ENCODE data around the gene FHL2. TPM values are rescaled to one million over a fixed set of nuclear protein-coding genes. Genes with fewer than 3 reads are reported as not detected.

The FHL2 gene
- total and polyA plus RNA-seq, 2 of the 13 experiments (the other 11 are each of a cell fraction or from before 2014, with no cell fraction given) = 1.9 to 74.8 TPM

DNA sequence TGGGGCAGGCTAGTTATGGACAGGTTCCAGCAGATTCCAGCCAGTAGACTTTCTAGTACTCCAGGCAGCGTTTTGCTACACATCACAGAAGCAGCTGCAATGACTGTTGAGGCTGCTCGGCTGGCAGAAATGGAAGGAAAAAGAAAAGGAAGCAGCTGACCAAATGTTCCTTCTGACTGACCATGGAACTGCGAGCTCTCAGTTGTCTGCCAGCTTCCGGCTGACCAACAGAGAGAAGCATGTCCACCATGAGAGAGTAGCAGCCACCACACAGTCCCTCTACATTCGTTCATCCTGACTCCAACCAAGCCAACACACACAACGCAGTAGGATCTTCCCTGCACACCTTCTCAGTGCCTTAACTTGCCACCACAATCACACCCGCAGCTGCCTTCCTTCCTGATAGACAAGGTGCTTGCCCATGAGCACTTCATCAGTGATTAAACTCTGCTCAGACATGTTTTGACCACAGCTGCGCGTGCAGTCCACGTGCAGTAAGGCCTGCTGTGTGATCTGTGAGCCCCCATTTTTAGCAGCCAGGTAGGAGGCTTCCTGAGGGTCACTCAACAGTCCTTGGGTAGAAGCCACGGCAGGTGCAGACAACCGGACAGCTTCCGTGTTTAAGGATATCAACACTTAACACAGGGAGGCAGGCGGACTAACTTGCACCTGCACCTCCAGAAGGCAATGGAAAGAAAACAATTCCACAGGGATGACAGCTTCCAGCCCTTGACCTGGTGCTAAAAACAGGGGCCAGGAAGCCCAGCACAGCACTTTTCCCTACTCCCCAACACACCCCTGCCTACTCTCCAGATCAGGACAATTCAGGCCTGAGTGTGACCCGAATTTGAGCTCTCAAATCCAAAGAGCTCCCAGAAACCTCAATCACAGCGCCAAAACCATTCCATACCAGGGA is 70.3 kb downstream of the FHL2 start (continued):
- TF ChIP-seq, protein P1, sequence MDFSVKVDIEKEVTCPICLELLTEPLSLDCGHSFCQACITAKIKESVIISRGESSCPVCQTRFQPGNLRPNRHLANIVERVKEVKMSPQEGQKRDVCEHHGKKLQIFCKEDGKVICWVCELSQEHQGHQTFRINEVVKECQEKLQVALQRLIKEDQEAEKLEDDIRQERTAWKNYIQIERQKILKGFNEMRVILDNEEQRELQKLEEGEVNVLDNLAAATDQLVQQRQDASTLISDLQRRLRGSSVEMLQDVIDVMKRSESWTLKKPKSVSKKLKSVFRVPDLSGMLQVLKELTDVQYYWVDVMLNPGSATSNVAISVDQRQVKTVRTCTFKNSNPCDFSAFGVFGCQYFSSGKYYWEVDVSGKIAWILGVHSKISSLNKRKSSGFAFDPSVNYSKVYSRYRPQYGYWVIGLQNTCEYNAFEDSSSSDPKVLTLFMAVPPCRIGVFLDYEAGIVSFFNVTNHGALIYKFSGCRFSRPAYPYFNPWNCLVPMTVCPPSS (IDR thresholded peaks at IDR 0.05) = no peak
- TF ChIP-seq CCAR2 (optimal IDR thresholded peaks at IDR 0.05; ENCODE audit: low read depth, low read length) = no peak
- no peak for TF ChIP-seq HMG20B (CRISPR knock-in tag; conservative IDR thresholded peaks at IDR 0.05)
- TF ChIP-seq, protein P2, sequence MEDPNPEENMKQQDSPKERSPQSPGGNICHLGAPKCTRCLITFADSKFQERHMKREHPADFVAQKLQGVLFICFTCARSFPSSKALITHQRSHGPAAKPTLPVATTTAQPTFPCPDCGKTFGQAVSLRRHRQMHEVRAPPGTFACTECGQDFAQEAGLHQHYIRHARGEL (CRISPR knock-in tag; IDR thresholded peaks at IDR 0.05) = no peak
- no peak for TF ChIP-seq TOE1 (CRISPR knock-in tag; IDR thresholded peaks at IDR 0.05)
- TF ChIP-seq, protein P3, sequence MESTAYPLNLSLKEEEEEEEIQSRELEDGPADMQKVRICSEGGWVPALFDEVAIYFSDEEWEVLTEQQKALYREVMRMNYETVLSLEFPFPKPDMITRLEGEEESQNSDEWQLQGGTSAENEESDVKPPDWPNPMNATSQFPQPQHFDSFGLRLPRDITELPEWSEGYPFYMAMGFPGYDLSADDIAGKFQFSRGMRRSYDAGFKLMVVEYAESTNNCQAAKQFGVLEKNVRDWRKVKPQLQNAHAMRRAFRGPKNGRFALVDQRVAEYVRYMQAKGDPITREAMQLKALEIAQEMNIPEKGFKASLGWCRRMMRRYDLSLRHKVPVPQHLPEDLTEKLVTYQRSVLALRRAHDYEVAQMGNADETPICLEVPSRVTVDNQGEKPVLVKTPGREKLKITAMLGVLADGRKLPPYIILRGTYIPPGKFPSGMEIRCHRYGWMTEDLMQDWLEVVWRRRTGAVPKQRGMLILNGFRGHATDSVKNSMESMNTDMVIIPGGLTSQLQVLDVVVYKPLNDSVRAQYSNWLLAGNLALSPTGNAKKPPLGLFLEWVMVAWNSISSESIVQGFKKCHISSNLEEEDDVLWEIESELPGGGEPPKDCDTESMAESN (CRISPR knock-in tag; conservative IDR thresholded peaks at IDR 0.05) = peak; percentile 16; the same call in 1 of the 2 replicates
- TF ChIP-seq GLI4 (CRISPR knock-in tag; IDR thresholded peaks at IDR 0.05; ENCODE audit: borderline replicate concordance) = peak; percentile 67; the same call in 1 of the 2 replicates
- 0 out of 2 replicates have a peak, but pooled peaks have one; percentile 78 for TF ChIP-seq RFXAP (CRISPR knock-in tag; IDR thresholded peaks at IDR 0.05; ENCODE audit: borderline replicate concordance)
- no peak for TF ChIP-seq ADNP (CRISPR knock-in tag; IDR thresholded peaks at IDR 0.05)
- no peak for TF ChIP-seq CEBPG (CRISPR knock-in tag; IDR thresholded peaks at IDR 0.05)
- TF ChIP-seq ZNF510 (CRISPR knock-in tag; IDR thresholded peaks at IDR 0.05; ENCODE audit: low read depth) = peak; percentile 95
- no peak for TF ChIP-seq ZNF333 (CRISPR knock-in tag; IDR thresholded peaks at IDR 0.05; ENCODE audit: borderline replicate concordance)
- TF ChIP-seq, protein P4, sequence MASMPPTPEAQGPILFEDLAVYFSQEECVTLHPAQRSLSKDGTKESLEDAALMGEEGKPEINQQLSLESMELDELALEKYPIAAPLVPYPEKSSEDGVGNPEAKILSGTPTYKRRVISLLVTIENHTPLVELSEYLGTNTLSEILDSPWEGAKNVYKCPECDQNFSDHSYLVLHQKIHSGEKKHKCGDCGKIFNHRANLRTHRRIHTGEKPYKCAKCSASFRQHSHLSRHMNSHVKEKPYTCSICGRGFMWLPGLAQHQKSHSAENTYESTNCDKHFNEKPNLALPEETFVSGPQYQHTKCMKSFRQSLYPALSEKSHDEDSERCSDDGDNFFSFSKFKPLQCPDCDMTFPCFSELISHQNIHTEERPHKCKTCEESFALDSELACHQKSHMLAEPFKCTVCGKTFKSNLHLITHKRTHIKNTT (CRISPR knock-in tag; IDR thresholded peaks at IDR 0.05) = no peak
- TF ChIP-seq ZFP36 (IDR thresholded peaks at IDR 0.05; ENCODE audit: borderline replicate concordance, low read depth, low read length, partially characterized antibody) = no peak
- TF ChIP-seq ZNF205 (CRISPR knock-in tag; IDR thresholded peaks at IDR 0.05) = no peak; the same call in 1 of the 2 replicates
- no peak for TF ChIP-seq TBX3 (IDR thresholded peaks at IDR 0.05; ENCODE audit: borderline replicate concordance)
- TF ChIP-seq, protein P5, sequence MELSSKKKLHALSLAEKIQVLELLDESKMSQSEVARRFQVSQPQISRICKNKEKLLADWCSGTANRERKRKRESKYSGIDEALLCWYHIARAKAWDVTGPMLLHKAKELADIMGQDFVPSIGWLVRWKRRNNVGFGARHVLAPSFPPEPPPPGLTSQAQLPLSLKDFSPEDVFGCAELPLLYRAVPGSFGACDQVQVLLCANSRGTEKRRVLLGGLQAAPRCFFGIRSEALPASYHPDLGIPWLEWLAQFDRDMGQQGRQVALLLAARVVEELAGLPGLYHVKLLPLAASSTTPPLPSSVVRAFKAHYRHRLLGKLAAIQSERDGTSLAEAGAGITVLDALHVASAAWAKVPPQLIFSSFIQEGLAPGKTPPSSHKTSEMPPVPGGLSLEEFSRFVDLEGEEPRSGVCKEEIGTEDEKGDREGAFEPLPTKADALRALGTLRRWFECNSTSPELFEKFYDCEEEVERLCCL (CRISPR knock-in tag; IDR thresholded peaks at IDR 0.05; ENCODE audit: borderline replicate concordance) = no peak
- no peak for TF ChIP-seq NPAS2 (CRISPR knock-in tag; IDR thresholded peaks at IDR 0.05; ENCODE audit: borderline replicate concordance)
- peak; percentile 80 for TF ChIP-seq JUN (CRISPR knock-in tag; IDR thresholded peaks at IDR 0.05)
- peak; percentile 85 for TF ChIP-seq TGIF2 (CRISPR knock-in tag; IDR thresholded peaks at IDR 0.05)
- peak; percentile 90 for TF ChIP-seq YEATS4 (CRISPR knock-in tag; IDR thresholded peaks at IDR 0.05; ENCODE audit: borderline replicate concordance)
- TF ChIP-seq ELF3 (CRISPR knock-in tag; IDR thresholded peaks at IDR 0.05) = peak; percentile 64; the same call in 1 of the 2 replicates
- TF ChIP-seq ZNF550 (CRISPR knock-in tag; IDR thresholded peaks at IDR 0.05; ENCODE audit: borderline replicate concordance) = no peak
- peak; percentile 80 for TF ChIP-seq ZNF891 (CRISPR knock-in tag; IDR thresholded peaks at IDR 0.05)
- TF ChIP-seq NCOA5 (CRISPR knock-in tag; IDR thresholded peaks at IDR 0.05) = no peak

Data from HepG2 (cell line).